C4-2B (cell line): Measurements from ENCODE around the gene EPHA1.

Experiments used
- CTCF ChIP-seq: fragments of 450-650 bp; conservative IDR thresholded peaks from 2 replicates; pipeline ENCODE4 v1.5.1; 2017; ENCODE audit warnings: mild to moderate bottlenecking
- ZFX ChIP-seq: fragments of 450-650 bp; IDR thresholded peaks from 2 replicates; pipeline ENCODE4 v1.6.1; 2017

GRCh38 chr7:143390773-143391317 lies 17.8 kb downstream of the EPHA1 start:
- TF ChIP-seq CTCF (no peak), ZFX (no peak)
